Fibroblast of pulmonary artery (primary cell): ENCODE data around the gene CDK5R2.

Experiments
- DNase-seq: peaks from one replicate; pipeline ENCODE4 v3.0.0-alpha.2; 2010; ENCODE audit warnings: low read depth
- H3K4me3 ChIP-seq: replicated peaks from 2 replicates; pipeline ENCODE4 v1.5.1; 2011; ENCODE audit warnings: low read depth, mild to moderate bottlenecking, control low read depth, low read length, moderate library complexity
- TF ChIP-seq, protein P1 (sequence below): IDR thresholded peaks from 2 replicates; pipeline ENCODE4 v1.5.1; 2011; ENCODE audit warnings: mild to moderate bottlenecking, control low read depth, low read length, inconsistent platforms; ENCODE audit errors: missing control alignments

Gene CDK5R2

DNA sequence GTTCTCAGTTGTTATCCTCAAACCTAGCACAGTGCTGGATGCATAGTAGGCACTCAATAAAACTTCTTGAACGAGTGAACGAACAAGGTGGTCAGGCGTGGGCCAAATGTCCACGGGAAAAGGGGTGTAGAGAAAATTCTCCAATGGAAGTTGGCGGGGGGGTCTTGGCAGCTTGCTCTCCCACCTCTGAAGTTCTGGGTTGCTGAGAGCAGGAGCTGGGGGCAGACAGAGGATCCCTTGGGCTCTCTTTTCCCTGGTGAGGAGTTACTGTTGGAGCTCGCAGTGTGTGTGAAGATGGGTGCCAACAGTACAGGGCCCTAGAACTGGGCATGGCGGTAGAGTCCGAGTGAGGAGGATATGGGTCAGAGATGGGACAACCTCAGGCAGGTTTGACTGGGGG, 36.1 kb downstream of the CDK5R2 start:
- TF ChIP-seq, protein P1, sequence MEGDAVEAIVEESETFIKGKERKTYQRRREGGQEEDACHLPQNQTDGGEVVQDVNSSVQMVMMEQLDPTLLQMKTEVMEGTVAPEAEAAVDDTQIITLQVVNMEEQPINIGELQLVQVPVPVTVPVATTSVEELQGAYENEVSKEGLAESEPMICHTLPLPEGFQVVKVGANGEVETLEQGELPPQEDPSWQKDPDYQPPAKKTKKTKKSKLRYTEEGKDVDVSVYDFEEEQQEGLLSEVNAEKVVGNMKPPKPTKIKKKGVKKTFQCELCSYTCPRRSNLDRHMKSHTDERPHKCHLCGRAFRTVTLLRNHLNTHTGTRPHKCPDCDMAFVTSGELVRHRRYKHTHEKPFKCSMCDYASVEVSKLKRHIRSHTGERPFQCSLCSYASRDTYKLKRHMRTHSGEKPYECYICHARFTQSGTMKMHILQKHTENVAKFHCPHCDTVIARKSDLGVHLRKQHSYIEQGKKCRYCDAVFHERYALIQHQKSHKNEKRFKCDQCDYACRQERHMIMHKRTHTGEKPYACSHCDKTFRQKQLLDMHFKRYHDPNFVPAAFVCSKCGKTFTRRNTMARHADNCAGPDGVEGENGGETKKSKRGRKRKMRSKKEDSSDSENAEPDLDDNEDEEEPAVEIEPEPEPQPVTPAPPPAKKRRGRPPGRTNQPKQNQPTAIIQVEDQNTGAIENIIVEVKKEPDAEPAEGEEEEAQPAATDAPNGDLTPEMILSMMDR, result no peak
- no peak overlapping the region for H3K4me3 ChIP-seq
- DNase-seq, result no peak

DNA sequence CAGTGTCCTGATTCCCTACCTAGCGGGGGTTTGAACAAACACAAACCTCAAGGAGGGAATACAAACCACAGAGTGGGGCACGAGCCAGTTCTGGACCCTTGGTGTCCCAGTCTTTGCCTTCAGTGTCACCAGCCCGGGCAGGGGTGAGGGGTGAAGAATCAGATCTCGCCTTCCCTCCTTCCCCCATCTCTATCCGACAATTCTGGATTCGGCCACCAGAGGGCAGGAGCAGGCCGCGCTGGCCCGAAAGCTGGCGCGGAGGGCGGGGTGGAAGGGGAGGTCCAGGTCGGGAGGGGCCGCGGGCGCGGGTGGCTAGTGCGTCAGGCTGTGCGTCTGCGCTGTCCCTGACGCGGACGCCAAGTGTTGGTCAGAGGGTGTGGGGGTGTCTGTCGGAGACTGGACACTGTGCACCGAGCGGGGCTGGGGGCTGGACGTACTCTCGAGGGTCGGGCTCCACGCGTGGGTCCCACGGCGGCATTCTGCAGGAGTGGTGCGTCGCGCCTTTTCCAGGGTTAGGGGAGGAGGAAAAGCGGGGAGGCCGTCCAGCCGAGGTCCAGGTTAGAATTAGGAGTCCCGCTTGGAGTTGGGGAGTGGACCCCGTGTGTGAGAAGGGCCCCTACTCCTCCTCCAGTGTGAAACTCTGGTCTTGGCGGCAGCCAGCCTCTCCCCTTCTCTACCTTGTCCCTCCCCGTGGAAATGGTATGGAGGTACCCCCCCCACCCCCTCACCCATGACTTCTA, 36.7 kb downstream of the CDK5R2 start:
- peak; percentile 82 for DNase-seq
- peak overlapping the region; percentile 42 for H3K4me3 ChIP-seq
- TF ChIP-seq, protein P1, result peak; percentile 70

DNA sequence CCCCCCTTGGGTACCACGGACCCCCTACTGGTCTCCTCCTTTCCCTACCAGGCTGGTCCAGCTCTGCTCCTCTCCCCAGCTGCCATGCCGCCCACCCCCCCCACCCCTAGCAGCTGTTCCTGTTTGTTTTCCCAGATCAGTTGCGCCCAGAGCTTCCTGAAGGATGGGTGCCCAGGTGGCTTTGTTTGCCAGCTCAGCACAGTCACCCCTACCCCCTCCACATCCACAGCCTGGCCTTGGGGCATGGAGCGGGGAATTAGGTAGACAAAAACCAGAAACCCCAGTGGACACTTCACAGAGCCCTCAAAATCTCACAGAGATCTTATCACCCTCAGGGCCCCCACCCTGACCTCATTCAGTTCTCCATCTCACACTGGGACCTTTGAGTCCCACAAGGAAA, 37.5 kb downstream of the CDK5R2 start:
- H3K4me3 ChIP-seq, result no peak overlapping the region
- DNase-seq, result no peak
- TF ChIP-seq, protein P1, result no peak

GRCh38 chr2:218997731-218998130, 38.3 kb downstream of the CDK5R2 start:
- TF ChIP-seq, protein P1, result no peak
- no peak for DNase-seq
- no peak overlapping the region for H3K4me3 ChIP-seq

DNA sequence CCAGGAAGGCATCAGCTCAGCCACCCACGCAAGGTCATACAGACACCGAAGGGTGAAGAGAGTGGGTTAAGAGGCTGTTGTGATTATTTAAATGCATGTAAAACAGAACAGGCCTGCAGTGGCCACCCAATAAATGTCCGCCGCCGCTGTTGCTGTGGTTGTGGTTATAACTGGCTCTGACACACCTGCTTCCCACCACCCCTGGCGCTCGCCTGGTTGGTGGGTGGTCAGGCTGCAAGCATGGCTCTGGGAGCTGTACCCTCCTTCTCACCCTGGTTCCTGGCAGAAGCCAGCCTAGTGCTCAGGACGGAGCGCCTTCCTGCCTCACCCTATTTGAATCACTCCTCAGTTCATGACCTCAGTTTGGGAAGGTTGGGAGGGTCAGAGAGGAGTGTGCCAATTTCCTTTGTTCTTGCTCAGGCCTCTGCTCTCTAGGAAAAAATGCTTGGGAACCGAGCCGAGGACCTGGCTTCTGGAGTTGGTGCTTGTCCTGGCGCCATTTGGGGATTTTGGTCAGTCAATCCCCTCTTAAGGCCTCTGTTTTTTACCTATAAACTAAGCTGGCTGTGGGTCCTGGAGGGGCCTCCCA, 39.0 kb downstream of the CDK5R2 start:
- H3K4me3 ChIP-seq, result no peak overlapping the region
- TF ChIP-seq, protein P1, result no peak
- DNase-seq, result no peak

DNA sequence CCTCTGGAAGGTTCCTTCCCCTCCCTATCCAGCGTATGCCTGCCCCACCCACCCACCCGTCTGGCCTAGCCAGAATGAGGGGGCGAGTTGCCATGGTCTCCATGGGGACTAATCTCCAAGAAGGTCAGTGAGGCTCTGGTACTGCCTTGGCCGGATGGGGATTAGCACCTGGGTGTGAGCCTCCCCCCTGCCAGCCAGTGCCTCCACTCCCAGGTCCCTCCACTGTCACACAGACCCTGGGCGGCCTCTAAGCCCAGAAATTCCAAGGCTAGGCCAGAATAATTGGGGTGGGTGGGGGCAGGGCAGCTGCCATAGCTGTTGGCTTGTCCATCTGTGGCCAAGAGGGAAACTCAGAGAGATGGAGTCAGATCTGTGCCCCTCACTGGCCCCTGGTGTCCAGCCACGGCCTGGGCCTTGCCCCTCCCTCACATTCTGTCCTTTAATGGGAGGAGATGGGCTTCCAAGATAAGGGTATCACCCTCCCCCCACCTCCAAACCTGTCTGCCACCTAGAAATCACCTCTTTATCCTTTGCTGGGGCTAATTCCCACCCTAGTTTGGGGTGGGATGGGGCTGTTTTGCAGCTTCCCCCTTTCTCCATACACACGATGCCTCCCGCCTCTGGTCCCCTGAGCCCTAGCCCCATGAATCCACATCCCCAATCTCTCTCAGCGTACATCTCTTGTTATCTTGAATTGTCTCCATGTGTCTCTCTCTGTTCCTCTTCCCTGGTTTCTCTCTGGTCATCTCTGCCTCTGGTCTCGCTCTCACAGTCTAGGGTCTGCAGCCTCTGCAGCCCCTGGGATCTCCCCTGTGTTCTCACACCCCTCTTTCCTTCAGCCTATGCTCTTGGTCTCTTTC, 39.8 kb downstream of the CDK5R2 start:
- no peak overlapping the region for H3K4me3 ChIP-seq
- DNase-seq, result no peak
- TF ChIP-seq, protein P1, result no peak
